HG03575 (cell line): ENCODE data around the gene POC1B.
A peak's percentile ranks its signal among the peaks of the same experiment; 100 is the strongest.

Source experiments
- ATAC-seq: cut with Tn5 transposase; IDR thresholded peaks from one replicate; pipeline ENCODE4 v1.9.1; 2021; ENCODE audit not compliant: unreplicated experiment, insufficient number of reproducible peaks, low FRiP score; ENCODE audit errors: extremely low read depth

The POC1B gene

GRCh38 chr12:89436062-89436461 is 89.8 kb downstream of the POC1B start:
- no peak for ATAC-seq

- no peak for ATAC-seq
Observed at GRCh38 chr12:89433634-89434033, 92.2 kb downstream of the POC1B start.

GRCh38 chr12:89432396-89432795 is 93.5 kb downstream of the POC1B start:
- no peak for ATAC-seq

GRCh38 chr12:89429528-89429927 is 96.3 kb downstream of the POC1B start:
- ATAC-seq, result no peak

GRCh38 chr12:89427508-89428156 is 98.2 kb downstream of the POC1B start:
- peak; percentile 99 for ATAC-seq

GRCh38 chr12:89424846-89425245 is 101.0 kb downstream of the POC1B start:
- ATAC-seq, result no peak

GRCh38 chr12:89424389-89424788 is 101.5 kb downstream of the POC1B start:
- no peak for ATAC-seq

GRCh38 chr12:89421092-89421835 is 104.6 kb downstream of the POC1B start:
- ATAC-seq, result no peak

GRCh38 chr12:89418228-89418910 is 107.5 kb downstream of the POC1B start:
- no peak for ATAC-seq

GRCh38 chr12:89417246-89417977 is 108.4 kb downstream of the POC1B start:
- ATAC-seq, result no peak

GRCh38 chr12:89416049-89416792 is 109.6 kb downstream of the POC1B start:
- ATAC-seq, result no peak

GRCh38 chr12:89414851-89415250 is 111.0 kb downstream of the POC1B start:
- no peak for ATAC-seq

GRCh38 chr12:89414322-89414721 is 111.5 kb downstream of the POC1B start:
- ATAC-seq, result no peak

- no peak for ATAC-seq
Observed at GRCh38 chr12:89413234-89413633, 112.6 kb downstream of the POC1B start.

- ATAC-seq, result no peak
Observed at GRCh38 chr12:89412665-89413064, 113.2 kb downstream of the POC1B start.

GRCh38 chr12:89411846-89412245 is 114.0 kb downstream of the POC1B start:
- ATAC-seq, result no peak

GRCh38 chr12:89411234-89411633 is 114.6 kb downstream of the POC1B start:
- no peak for ATAC-seq

GRCh38 chr12:89405626-89406345 is 120.1 kb downstream of the POC1B start:
- no peak for ATAC-seq
